Stimulated activated CD4-positive, alpha-beta T cell treated with anti-CD3 and anti-CD28 coated beads, TNF-alpha, amount 100 ng/mL, for 1 hour (primary cell): Measurements from ENCODE around the gene TRABD2B.

Experiments used
- DNase-seq, 3 donors: peaks; one replicate each; pipeline ENCODE4 v3.0.0-alpha.2; 2020; ENCODE audit warnings: low read depth in 3 of 3, low spot score in 1 of 3

The TRABD2B gene

DNA sequence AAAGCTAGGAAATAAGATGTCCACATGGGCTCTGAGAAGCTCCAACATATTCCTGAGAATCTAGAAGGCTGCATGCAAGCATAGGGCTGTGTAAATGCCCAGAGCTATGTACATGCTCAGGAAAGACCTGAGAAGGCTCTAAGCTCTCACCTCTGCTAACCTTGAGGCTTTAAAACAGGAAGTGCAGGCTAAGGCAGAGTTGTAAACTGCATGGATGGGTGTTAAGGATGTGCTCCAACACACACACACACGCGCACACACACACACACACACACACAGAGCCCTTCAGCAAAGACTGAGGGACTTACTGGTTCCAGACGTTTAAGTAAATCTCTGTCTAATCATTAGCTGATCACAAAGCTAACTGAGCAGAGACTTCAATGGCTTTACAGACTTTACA, 162.9 kb downstream of the TRABD2B start:
- no peak for DNase-seq

DNA sequence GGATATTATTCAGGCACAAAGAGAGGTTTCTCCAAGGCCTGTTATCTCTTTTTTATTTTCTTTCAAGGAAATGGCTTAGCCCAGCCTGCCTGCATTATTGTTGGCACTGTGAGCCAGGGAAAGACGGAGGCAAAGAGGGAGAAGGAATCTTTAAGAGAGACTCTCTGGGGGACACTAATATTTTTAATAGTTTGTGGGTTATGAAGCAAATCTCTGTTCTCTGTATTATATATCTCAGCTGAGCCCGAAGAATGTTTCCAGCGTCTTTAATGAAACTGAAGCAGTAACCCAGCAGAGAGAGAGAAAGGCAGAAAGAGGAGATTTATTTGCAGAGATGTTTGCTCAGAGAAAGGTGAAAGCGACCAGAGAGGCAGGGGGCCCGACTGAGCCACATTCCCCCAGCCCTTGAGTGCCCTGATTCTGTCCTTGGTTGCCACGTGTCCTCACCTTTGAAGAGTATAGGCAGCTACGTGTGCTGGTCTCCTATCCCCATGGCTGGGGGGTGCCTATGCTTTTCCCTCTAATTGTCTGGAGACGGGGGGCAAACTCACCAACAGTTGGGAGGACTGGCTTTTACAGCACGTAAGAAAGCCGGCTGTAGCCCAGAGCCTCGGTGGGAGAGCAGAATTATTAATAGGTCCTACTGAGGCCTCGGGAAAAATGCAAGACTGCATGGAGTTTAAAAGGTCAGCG, 166.4 kb downstream of the TRABD2B start:
- DNase-seq: no peak

DNA sequence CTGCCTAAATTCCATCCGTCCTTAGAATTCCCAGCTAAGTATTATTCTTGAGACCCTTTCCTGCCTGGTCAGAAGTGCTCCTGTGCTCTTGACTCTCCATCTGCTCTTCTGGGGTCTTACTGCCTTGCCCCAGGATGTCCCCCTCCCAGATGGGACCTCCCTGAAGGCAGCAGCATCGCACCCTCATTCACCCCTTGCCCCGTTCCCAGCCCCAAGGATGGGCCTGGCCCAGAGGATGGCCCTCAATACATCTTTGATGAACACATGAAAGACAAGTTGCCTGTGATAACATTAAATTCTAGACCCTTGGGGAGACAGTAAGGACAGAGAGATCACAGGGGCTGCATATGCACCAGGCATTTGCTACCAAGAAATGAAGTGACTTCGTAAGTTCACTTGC, 167.2 kb downstream of the TRABD2B start:
- no peak for DNase-seq

DNA sequence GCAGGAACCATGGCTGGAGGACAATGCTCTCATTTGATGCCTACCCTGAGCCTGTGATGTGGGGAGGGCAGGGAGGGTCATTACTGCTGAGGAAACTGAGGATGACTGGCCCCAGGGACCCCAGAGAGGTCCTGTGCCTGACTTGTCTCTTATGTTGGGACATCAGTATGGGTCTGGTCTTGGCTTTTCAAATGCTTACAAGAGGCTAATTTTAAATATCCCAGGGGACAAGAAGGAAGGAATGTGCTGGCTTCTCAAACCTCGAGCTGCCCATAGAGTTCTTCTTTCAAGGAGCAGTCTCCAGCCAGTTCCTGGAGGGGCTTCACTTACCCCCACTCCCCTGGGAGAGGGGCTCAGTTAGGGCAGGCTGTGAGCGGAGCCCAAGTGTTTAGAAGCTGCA, 168.2 kb downstream of the TRABD2B start:
- no peak for DNase-seq

DNA sequence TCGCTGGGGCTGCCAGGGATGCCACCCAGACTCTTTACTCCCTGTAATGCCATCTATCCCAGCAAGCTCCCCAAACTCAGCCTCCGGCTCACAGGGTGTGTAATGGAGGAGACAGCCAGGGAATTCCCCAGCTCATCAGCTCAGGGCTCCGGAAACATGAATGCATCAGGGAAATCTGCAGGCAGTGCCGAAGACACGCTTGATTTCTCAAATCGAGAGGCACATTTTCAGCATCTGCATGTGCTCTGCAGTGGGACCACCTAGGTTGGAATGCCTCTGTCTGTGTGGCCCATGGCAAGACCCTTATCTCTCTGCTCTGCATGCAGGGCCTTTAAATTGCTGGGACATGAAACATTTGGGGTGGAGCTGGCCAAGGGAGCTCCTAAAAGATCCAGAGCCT, 170.1 kb downstream of the TRABD2B start:
- no peak for DNase-seq

DNA sequence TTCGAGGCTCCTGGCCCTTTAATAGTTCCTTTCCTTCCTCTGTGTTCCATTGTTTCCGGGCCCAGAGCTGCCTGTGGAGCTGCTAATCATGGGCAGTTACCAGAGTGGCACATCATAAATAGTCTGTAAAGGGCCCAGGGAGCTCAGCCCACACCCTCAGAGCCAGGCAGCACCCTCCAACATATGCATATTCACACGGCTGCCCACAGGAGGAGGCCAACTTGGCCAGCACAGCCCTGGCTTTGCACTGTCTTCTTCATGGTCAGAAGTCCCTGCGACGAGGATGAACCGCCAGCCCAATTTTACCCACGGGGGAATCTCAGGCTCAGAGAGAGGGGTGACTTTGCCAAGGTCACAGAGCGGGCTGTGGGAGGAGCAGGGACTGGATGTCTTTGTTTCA, 172.5 kb downstream of the TRABD2B start:
- no peak for DNase-seq

DNA sequence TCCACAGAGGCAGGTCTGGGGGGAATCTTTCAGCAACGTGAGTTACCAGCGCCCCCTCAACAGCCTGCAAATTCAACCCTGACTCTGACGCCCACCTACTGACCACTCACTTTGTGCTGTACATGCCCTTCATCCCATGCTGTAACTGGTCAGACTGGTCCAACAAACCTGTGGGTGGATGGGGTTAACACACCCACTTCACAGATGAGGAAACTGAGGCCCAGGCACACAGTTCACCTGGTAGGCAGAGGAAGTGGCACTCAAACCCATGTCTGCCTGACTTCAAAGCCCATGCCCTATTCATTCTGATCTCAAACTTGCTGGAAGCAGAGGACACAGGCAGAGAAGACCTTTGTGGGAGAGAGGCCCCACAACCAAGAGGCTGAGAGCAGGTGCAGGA, 172.9 kb downstream of the TRABD2B start:
- DNase-seq: no peak

DNA sequence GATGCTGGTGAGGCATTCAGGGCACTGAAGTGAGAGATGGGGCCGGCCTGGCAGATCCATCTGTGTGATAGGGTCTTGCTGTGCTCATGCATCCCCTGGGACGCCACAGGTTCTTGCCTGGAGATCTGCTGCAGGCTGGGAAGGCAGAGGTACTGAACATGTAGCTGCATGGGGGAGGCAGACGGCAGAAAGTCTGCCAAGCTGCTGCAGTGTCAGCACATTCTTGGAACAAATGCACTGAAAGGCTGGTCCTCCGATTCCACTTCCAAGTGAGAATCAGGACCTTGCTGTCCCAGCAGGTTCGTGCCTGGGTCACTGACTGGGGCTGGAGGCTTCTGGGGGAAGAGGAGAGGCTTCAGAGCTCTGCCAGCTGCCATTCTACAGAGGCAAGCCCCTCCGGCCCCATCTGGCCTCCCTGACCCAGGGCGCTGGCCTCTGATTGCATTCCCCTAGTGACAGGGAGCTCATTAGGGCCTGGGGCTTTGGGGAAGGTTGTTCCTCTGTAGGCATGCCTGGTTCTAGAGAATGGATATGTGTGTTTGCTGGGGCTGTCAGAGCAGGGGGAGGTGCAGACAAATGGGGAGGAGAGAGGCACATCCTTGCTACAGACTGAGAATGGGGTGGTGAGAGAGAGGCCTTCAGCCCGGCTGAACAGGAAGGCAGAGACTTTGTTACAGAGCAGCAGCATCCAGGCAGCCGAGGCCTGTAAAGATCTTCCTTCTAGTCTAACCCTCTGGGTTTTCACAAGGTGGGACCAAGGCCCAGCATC, 174.0 kb downstream of the TRABD2B start:
- DNase-seq: no peak

DNA sequence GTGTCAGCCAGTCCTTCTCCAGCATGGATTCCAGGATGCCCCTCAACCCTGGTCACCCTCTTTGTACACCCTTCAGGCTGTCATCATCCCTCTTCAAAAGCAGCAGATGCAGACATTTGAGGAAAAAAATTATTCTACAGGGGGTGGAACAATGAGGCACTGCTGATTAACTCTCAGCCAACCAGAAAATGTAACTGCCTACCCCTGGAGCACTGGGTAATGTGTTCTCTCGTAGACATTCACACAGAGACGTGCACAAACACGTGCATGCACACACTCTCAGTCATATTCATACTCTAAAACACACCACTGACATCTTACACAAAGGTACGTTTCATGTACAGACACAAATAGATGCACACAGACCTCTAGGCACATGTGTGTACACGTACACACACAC, 175.4 kb downstream of the TRABD2B start:
- no peak for DNase-seq

DNA sequence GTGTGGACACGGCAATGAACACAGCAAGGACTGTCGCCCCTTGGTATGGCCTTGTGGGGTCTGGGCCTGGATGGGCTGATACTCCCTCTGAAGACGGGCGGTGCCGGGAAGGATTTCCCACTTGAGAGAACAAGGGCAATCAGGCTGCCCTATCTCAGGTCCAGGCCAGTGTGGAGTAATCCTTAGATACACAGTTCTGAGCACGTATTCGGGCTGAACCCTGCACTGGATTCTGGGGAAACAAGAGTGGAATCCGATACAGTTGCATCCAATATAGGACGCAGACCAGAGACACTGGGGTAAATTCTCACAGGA, 177.7 kb downstream of the TRABD2B start:
- DNase-seq: no peak

DNA sequence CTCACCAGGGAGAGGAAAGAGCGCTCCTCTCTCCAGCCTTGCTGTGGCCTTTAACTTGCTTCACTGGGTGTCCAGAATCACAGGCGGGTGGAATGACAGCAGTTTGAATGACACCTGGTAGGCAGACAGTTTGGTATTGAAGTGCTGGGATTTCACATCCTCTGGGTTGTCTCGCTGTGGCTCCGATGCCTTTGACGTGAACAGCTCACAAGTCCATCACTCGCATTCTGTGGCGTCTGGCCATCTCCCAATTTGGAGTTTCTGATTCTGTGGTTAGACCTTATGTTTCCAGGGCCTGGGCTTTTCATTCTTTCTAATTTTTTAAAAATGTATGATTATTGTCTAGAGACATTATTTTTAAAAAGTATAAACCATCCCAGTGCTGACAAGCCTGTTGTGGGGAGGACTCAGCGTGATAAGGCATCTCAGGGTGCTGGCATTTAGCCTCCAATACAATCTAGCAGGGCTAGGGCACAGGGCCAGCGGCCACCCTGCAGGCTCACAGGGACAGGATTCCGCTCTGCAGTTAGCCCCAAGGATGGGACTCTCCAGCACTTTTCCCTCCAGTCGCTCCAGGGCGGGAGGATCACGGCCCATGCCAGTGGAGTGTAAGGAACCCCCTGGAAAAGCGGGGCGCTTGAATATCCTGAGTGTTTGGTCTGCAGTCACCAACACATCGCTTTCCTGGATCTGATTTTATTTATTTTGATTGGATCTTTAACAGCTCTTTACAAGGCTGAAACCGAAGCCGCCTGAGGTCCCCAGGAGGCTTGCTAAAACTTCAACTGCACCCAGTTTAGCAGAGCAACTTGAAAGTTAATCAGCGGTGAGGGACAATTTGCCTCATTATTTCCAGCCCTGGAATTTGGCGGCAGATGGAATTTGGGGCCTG, 178.3 kb downstream of the TRABD2B start:
- DNase-seq: no peak

DNA sequence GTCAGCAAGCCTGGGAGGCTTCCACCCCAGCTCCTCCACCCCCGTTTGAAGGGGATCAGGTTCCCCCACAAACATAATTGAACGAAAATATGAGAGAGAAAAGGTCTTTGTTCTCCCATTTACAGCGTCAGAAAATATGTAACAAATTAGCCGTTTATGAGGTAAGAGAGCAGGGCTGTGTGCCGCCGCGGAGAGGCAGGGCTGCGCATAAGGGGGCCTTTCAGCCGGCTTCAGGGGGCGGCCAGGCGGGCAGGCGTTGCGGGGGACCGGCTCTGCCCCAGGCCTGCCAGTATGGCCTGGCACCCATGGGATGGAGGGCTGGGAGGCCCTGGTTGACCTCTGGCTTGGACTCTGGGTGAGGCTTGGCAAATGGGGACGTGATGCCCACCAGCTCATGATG, 179.3 kb downstream of the TRABD2B start:
- DNase-seq: no peak

DNA sequence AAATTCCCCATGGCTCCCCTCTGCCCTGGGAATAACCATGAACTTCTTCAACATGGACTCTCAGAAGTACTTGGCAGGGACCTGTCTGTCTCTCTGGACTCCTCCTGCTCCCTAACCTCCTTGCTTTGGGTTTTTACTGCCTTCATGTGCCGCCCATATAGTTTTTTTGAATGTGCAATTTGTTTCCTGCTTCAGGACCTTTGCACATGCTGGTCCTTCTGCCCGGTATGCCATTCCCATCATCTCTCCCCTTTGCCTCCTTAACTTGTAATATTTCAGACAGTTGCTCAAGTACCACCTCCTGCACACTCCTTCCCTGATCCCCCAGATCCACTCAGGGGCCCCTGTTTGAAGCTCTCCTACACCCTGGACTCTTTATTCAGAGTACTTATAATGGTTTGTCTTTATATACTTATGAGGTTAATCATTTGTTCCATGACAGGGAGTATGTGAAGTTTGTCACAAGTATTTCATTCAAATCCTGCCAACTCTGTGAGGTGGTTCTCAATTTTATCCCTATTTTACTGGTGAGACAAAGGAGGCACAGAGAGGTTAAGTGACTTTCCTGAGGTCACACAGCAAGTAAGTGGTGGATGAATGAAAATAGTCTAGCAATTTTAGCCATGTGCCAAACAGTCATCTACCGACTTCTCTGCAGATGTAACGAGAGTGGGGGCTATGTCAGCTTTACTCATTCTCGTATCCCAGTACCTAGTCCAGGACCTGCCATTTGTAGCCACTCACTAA, 180.7 kb downstream of the TRABD2B start:
- DNase-seq: no peak

DNA sequence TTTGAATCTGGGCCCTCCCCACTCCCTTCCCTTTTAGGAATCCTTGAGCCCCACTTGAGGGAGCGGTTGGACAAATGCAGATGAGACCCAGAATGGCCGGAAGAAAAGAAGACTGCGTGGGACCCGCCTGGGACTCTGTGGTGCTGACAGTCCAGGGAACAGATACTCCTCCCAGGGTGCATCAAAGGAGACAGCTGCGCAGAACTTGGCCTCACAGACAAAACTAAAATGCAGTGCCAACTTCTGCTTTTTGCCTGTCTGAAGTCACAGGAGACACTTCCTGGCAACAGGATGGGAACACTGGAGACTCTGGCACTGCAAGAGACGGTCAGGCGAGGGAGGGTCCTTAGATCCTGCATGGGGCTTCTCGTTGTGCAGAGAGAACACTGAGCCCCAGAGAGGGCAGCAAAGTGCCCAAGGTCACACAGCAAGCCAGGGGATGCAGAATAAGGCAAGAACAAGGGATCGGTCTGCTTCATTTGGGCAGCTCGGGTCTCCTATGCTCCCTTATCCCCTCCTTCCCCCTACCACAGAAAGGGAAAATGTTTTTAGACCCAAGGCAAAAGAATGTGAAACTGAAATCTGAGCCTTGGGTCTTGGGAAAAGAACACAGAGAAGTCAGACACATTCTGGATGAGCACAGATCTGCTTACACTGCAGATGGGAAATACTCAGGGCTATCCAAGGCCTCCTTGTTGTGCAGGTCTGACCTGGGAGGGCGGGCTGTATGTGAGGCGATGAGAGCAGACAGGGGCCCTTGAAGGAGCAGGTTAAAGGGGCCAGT, 182.4 kb downstream of the TRABD2B start:
- DNase-seq: no peak

DNA sequence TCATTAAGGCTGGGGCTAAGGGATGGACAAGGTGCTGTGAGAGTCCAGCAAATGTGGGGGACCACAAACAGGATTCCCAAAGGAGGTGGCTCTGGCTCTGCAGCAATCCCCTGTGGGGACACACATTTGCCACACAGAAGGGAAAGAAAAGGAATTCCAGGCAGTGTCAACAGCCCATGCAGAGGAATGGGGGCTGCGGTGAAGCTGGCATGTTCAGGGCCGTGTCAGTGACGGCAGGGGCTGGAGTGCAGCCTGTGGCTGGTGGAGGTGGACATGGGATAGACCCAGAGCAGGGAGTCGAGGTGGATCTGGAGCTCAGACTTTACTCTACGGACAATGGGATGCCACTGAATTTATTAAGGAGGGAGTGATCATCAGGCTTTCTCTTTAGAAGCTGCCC, 183.2 kb downstream of the TRABD2B start:
- DNase-seq: no peak

DNA sequence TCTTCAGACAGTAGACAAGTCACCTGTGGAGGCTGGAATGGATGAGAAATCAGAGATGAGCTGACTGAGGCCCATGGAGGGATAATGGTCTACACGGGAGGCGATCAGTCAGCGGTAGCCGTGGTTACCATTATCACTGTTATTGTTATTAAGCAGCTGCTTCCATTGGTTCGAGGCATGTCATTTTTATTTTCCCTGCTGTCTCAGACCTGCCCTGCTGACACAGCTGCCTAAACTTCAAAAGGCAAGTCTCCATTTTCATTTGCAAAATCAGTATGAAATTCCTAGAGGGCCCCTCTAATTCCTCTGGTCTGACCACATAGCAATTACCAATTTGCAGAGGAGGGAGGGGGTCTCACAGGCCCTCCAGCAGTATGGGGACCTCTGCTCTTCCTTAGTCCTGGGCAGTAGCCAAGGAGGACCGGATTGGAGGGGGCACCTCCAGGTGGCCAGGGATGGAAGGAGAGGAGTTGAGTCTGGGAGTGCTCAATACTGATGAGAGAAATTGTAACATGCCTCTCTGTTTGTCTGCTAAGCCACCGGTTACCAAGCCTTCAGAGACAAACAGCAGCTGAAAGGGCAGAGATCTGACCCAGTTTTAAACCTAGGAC, 184.2 kb downstream of the TRABD2B start:
- DNase-seq: no peak

DNA sequence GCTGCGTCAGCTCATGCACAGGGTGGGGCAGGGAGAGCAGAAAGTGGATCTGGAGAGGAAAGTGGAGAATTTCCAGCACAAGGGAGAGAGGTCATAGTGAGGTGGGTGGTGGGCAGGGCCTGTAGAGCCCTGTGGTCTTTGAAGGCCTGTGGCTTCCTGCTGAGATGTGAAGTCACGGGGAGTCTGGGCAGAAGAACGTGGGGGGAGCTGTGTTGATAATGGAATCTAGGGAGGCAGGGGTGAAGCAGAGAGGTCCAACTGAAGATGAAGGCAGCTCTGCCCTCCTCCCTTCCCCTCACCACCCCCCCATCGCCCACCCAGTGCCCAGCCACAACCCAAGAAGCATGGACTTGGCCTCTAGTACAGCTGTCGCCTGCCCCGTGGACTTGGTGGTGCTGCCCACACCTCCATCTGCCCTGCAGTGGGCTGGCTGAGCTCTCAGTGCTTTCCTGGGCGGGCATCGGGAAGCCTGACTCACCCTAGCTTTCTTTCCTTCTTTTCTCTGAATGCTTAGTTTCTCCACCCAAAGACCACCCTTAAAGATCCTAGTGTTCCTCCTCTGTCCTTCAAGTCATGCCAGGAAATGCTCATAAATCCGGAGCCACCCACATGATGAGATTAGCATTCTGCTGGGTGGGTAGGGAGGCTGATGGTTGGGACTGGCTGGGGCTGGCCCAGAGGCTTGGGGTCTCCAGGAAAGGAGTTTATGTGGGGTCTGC, 186.1 kb downstream of the TRABD2B start:
- no peak for DNase-seq

DNA sequence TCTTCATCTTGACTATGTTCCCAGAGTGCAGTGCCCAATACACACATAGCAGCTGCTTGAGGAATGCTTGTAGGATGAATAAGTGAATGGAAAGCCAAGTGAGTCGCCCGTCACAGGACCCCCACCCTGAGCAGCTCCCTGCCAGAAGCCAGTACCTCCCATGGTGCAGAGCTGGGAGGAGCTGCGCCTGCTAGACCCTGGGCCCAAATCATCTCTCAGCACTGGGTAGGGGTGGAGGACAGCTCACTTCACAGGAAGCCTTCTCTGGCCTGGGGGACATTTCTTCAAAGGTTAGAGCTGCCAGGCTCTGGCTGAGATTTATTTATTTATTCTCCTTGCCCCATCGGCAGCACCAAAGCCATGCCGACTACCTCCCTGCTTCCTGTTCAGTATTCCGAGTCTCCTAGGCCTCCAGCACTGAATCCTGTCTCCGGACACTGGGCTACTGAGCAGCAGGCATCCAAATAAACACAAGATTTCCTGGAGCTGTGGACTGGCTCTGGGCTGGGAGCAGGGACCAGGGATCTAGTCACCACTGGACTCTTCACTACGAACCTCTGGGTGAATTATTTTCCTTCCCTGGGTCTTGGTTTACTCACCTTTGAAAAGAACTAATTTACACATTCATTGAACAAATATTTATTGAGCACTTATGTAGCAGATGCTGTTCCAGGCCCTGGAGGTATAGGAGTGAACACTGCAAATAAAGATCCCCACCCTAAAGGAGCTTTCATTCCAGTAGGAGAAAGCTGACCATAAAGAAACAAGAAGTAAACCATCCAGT, 187.7 kb downstream of the TRABD2B start:
- no peak for DNase-seq

DNA sequence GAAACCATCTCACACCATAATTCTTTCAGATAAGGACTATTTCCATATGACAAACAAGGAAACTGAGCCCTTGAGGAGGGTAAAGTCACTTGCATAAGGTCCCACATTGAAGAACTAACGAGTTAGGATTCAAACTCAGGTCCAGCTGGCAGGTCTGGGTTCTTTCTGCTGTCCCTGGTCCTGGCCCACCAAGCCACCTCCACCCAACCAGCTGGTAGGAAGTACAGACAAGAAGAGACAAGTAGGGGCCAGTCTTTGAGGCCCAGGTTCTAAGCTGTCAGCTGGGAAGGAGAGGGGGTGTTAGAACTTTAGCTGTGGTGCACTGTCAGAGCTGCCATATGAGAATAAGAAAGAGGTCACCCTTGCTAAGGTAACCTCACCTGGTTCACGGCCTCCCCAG, 188.6 kb downstream of the TRABD2B start:
- no peak for DNase-seq
